Trophoblast cell (in vitro differentiated cells and primary cell): ENCODE results near the gene SLC17A4.

Experiments used
- DNase-seq, 2 donors: peaks; one replicate each; pipeline ENCODE4 v3.0.0-alpha.2; 2016
- H2AFZ ChIP-seq: 2 replicates; pipeline ENCODE4 v1.6.1; 2013; ENCODE audit warnings: low read length, moderate library complexity, mild to moderate bottlenecking; ENCODE audit not compliant: insufficient read depth, poor library complexity
- H2AK5ac ChIP-seq: 2 replicates; pipeline ENCODE4 v1.6.1; 2013; ENCODE audit warnings: mild to moderate bottlenecking, low read length
- H2BK120ac ChIP-seq: 2 replicates; pipeline ENCODE4 v1.6.1; 2013; ENCODE audit warnings: low read length, mild to moderate bottlenecking, moderate library complexity; ENCODE audit not compliant: insufficient read depth, poor library complexity
- H2BK12ac ChIP-seq: 2 replicates; pipeline ENCODE4 v1.6.1; 2013; ENCODE audit warnings: mild to moderate bottlenecking, low read length, moderate library complexity
- H2BK5ac ChIP-seq: 2 replicates; pipeline ENCODE4 v1.6.1; 2013; ENCODE audit warnings: low read length, low read depth, moderate library complexity, mild to moderate bottlenecking; ENCODE audit not compliant: poor library complexity
- H3K14ac ChIP-seq: 2 replicates; pipeline ENCODE4 v1.6.1; 2013; ENCODE audit warnings: mild to moderate bottlenecking, low read length
- H3K18ac ChIP-seq: 2 replicates; pipeline ENCODE4 v1.6.1; 2013; ENCODE audit warnings: mild to moderate bottlenecking, low read length
- H3K23ac ChIP-seq: 2 replicates; pipeline ENCODE4 v1.6.1; 2013; ENCODE audit warnings: low read length
- H3K27ac ChIP-seq: 2 replicates; pipeline ENCODE4 v1.5.1; 2013; ENCODE audit warnings: low read depth, mild to moderate bottlenecking, inconsistent platforms, low read length, moderate library complexity
- H3K27me3 ChIP-seq: 2 replicates; pipeline ENCODE4 v1.6.1; 2013; ENCODE audit warnings: inconsistent platforms, mild to moderate bottlenecking, low read length, moderate library complexity; ENCODE audit not compliant: insufficient read depth
- H3K36me3 ChIP-seq, 2 experiments: 1 replicate in 1 of 2; 2 replicates in 1 of 2; pipeline ENCODE4 v1.6.1; 2013; ENCODE audit warnings: low read length in 2 of 2, mild to moderate bottlenecking in 2 of 2, moderate library complexity in 1 of 2; ENCODE audit not compliant: insufficient read depth in 2 of 2, control insufficient read depth in 1 of 2
- H3K4ac ChIP-seq: 2 replicates; pipeline ENCODE4 v1.6.1; 2013; ENCODE audit warnings: low read depth, mild to moderate bottlenecking, low read length, moderate library complexity
- H3K4me1 ChIP-seq, 2 experiments: 1 replicate in 1 of 2; 2 replicates in 1 of 2; pipeline ENCODE4 v1.6.1; 2013; ENCODE audit warnings: low read length in 2 of 2, mild to moderate bottlenecking in 2 of 2, moderate library complexity in 1 of 2; ENCODE audit not compliant: insufficient read depth in 2 of 2, control insufficient read depth in 1 of 2
- H3K4me2 ChIP-seq: 2 replicates; pipeline ENCODE4 v1.6.1; 2013; ENCODE audit warnings: inconsistent platforms, mild to moderate bottlenecking, low read length, moderate library complexity
- H3K4me3 ChIP-seq: 2 replicates; pipeline ENCODE4 v1.5.1; 2013; ENCODE audit warnings: mild to moderate bottlenecking, low read depth, low read length, inconsistent platforms
- H3K79me1 ChIP-seq: one replicate; pipeline ENCODE4 v1.6.1; 2013; ENCODE audit warnings: low read length
- H3K79me2 ChIP-seq: 2 replicates; pipeline ENCODE4 v1.6.1; 2013; ENCODE audit warnings: low read length, mild to moderate bottlenecking; ENCODE audit not compliant: control insufficient read depth, insufficient read depth, poor library complexity
- H3K9ac ChIP-seq: 2 replicates; pipeline ENCODE4 v1.6.1; 2013; ENCODE audit warnings: mild to moderate bottlenecking, low read length
- H3K9me3 ChIP-seq: 2 replicates; pipeline ENCODE4 v1.6.1; 2013; ENCODE audit warnings: low read depth, mild to moderate bottlenecking, control low read depth, inconsistent platforms, low read length; ENCODE audit not compliant: insufficient read depth
- H4K12ac ChIP-seq: 2 replicates; pipeline ENCODE4 v1.6.1; 2013; ENCODE audit warnings: low read depth, mild to moderate bottlenecking, low read length, moderate library complexity
- H4K8ac ChIP-seq: 2 replicates; pipeline ENCODE4 v1.6.1; 2013; ENCODE audit warnings: low read depth, mild to moderate bottlenecking, low read length, moderate library complexity
- H4K91ac ChIP-seq: one replicate; pipeline ENCODE4 v1.6.1; 2013; ENCODE audit warnings: low read depth, mild to moderate bottlenecking, low read length, moderate library complexity
- WGBS: extraction: QIAGEN DNeasy Blood & Tissue Kit; methylation state at CpG from one replicate; pipeline ENCODE4 v1.1.7; 2013; ENCODE audit warnings: missing lambda C conversion rate; ENCODE audit not compliant: insufficient read length, insufficient coverage; ENCODE audit errors: extremely low coverage; 5-methylcytosine and 5-hydroxymethylcytosine counted together

The SLC17A4 gene

DNA sequence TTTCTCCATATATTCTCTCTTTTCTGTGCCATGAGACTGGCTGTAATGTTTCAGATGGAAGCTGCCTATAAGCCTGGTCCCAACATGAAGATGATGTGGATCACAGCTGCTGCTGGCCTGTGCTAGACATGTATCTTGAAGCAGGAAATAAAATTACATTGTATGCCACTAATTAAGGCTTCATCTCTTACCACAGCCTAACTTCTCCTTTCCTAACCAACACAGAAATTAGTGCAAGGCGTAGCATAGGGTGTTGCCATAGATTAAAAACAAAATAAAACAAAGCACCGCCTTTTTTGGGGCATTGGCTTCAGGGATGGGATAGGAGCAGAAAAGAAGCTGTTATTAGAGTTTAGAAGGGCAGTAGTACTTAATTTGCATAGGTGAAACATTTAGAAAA, 4.7 kb upstream of the SLC17A4 start:
- H3K14ac ChIP-seq, result no peak overlapping the region
- H3K27me3 ChIP-seq, result no peaks in the 10 kb centered on the region
- H3K79me2 ChIP-seq, result no peaks in the 10 kb centered on the region
- H4K91ac ChIP-seq, result no peak overlapping the region
- H3K9ac ChIP-seq, result no peak overlapping the region
- no peaks in the 10 kb centered on the region for H3K79me1 ChIP-seq
- H3K36me3 ChIP-seq, result no peaks in the 10 kb centered on the region
- no peak overlapping the region for H2BK120ac ChIP-seq
- H4K8ac ChIP-seq, result no peak overlapping the region
- H3K27ac ChIP-seq, result no peak overlapping the region
- DNase-seq, result no peak
- no peak overlapping the region for H3K4me2 ChIP-seq
- no peak overlapping the region for H4K12ac ChIP-seq
- no peak overlapping the region for H3K4me3 ChIP-seq
- H2BK5ac ChIP-seq, result no peak overlapping the region
- no peak overlapping the region for H3K23ac ChIP-seq
- no peak overlapping the region for H2AFZ ChIP-seq
- H2AK5ac ChIP-seq, result no peak overlapping the region
- no peaks in the 10 kb centered on the region for H3K9me3 ChIP-seq
- no peak overlapping the region for H3K18ac ChIP-seq
- H2BK12ac ChIP-seq, result no peak overlapping the region
- H3K4ac ChIP-seq, result no peak overlapping the region
- no peaks in the 10 kb centered on the region for H3K4me1 ChIP-seq
- WGBS, result no CpG with 5 or more reads among the region's 2 CpGs

DNA sequence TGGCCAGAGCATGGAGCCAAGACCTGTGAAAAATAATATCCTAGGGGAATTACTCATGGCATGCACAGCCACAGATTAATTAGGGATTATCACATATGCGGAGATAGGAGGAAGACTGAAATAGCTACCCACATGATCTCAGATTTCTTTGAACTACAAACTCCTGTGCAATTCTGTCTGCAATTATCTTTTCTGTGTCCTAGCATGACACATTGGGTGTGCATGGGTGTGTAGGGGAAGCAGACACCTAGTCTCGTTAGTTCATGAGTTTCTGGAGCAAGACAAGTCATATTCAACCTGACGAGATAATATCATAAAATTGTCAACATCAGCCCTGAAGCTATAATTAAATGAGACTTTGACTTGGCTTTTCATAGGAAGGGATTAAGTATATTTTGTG, 3.6 kb upstream of the SLC17A4 start:
- Histone ChIP-seq H3K79me2 (no peaks in the 10 kb centered on the region), H4K12ac (no peak overlapping the region), H3K27me3 (no peaks in the 10 kb centered on the region), H3K79me1 (no peaks in the 10 kb centered on the region), H2AFZ (no peak overlapping the region), H3K27ac (no peak overlapping the region), H3K9ac (no peak overlapping the region), H4K91ac (no peak overlapping the region), H3K4ac (no peak overlapping the region), H2AK5ac (no peak overlapping the region), H2BK12ac (no peak overlapping the region), H3K18ac (no peak overlapping the region), H3K9me3 (no peaks in the 10 kb centered on the region), H3K4me2 (no peak overlapping the region), H4K8ac (no peak overlapping the region), H2BK5ac (no peak overlapping the region), H3K14ac (no peak overlapping the region), H3K36me3 (no peaks in the 10 kb centered on the region), H3K4me3 (no peak overlapping the region), H2BK120ac (no peak overlapping the region), H3K4me1 (no peaks in the 10 kb centered on the region), H3K23ac (no peak overlapping the region)
- WGBS, result no CpG with 5 or more reads among the region's 3 CpGs
- DNase-seq, result peak; percentile 30 to 36

DNA sequence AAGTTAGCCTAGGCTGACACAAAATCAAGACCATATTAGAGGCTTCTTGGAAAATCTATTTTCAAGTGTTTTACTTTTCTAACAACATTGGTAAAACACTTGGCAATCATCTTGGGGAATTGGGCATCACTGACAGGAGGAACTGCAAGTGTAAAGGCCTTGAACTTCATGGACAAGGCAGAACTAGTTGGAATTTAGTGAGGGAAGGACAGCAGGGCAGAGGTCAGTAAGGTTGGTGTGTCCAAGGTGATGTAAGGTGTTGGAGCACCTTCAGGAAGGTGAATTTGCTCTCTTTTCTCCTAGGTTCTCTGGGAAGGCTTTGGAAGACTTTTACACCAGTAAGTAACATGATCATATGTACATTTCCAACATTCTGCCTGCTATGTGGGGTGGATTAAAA, 1.5 kb upstream of the SLC17A4 start:
- Histone ChIP-seq H3K18ac (no peak overlapping the region), H3K36me3 (no peaks in the 10 kb centered on the region), H2BK120ac (no peak overlapping the region), H2AK5ac (no peak overlapping the region), H3K79me1 (no peaks in the 10 kb centered on the region), H2BK12ac (no peak overlapping the region), H3K14ac (no peak overlapping the region), H2AFZ (no peak overlapping the region), H3K27ac (no peak overlapping the region), H4K12ac (no peak overlapping the region), H4K91ac (no peak overlapping the region), H3K27me3 (no peaks in the 10 kb centered on the region), H4K8ac (no peak overlapping the region), H2BK5ac (no peak overlapping the region), H3K9me3 (no peaks in the 10 kb centered on the region), H3K4me1 (no peaks in the 10 kb centered on the region), H3K4ac (no peak overlapping the region), H3K79me2 (no peaks in the 10 kb centered on the region), H3K9ac (no peak overlapping the region), H3K4me2 (no peak overlapping the region), H3K4me3 (no peak overlapping the region), H3K23ac (no peak overlapping the region)
- no peak for DNase-seq

DNA sequence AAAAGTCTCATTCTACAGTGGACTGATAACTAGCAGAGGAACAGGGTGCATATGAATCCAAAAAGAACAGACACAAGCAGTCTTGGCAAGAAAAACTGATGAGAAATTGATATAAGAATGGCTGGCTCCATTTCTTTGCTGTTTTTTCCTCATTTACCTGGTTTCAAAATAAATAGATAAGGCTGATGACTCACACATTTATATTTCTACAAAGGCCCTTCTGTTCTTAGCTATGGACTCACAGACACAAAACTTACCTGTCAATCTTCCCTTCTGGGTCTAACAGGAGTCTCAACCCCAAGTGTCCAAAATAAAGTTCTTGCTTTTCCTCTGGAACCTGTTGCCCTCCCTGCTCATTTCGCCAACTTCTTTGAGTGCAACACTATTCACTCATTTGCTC, 941 bp downstream of the SLC17A4 start:
- Histone ChIP-seq H2BK12ac (no peak overlapping the region), H3K27me3 (no peaks in the 10 kb centered on the region), H4K91ac (no peak overlapping the region), H2BK5ac (no peak overlapping the region), H3K4me1 (no peaks in the 10 kb centered on the region), H3K27ac (no peak overlapping the region), H3K36me3 (no peaks in the 10 kb centered on the region), H2BK120ac (no peak overlapping the region), H4K8ac (no peak overlapping the region), H2AK5ac (no peak overlapping the region), H3K4me3 (no peak overlapping the region), H3K18ac (no peak overlapping the region), H3K4ac (no peak overlapping the region), H3K14ac (no peak overlapping the region), H3K9me3 (no peaks in the 10 kb centered on the region), H3K79me2 (no peaks in the 10 kb centered on the region), H2AFZ (no peak overlapping the region), H3K23ac (no peak overlapping the region), H4K12ac (no peak overlapping the region), H3K79me1 (no peaks in the 10 kb centered on the region), H3K9ac (no peak overlapping the region), H3K4me2 (no peak overlapping the region)
- DNase-seq, result no peak
- WGBS, result no CpG with 5 or more reads among the region's 1 CpG
